HG03342 (cell line): ENCODE results near the gene ASPA.
"Not testable (repeated sequence)": the region's sequence is repeated elsewhere in the genome, so short reads cannot be mapped to it uniquely, and the experiment has no call there.

Source experiments
- ATAC-seq: cut with Tn5 transposase; IDR thresholded peaks from one replicate; pipeline ENCODE4 v1.9.1; 2021; ENCODE audit warnings: mild to moderate bottlenecking, moderate library complexity; ENCODE audit not compliant: unreplicated experiment

The ASPA gene

DNA sequence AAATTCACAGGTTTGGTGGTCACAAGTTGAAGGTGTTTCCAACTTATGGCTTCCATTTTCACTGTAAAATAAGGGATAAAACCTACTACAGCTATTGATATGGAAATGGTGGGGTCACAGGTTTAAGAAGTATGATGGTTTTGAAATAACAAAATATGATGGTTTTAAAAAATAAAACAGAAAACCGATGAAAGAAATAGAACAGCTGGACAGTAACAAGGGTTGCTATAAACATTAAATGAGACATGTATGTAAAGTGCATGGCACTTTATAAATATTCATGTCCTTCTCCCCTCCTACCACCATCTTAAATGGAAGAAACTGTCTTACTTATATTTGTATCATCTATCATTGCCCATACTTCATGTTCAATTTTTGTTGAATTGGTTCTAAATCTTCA, 31.3 kb downstream of the ASPA start:
- no peak for ATAC-seq

DNA sequence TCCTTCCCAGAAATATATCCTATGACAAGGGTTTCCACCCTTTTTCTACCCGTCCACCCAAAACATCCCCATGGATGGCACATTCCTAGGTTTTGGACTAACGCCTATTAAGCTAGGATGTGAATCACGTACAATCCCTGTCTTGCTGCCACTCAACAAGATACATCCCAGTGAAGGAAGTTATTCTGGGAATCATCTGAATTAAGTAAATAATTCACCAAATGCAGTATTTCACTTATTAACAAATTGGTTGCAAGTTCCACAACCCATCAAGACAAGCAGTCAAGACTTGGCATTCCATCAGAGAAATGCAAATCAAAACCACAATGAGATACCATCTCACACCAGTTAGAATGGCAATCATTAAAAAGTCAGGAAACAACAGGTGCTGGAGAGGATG, 32.1 kb downstream of the ASPA start:
- no peak for ATAC-seq

- no peak for ATAC-seq
These were observed 34.3 kb downstream of the ASPA start for GRCh38 chr17:3510090-3510489.

GRCh38 chr17:3511852-3512504, 36.2 kb downstream of the ASPA start:
- no peak for ATAC-seq

GRCh38 chr17:3512505-3513171, 36.8 kb downstream of the ASPA start:
- ATAC-seq, result no peak

- no peak for ATAC-seq
These were observed 37.7 kb downstream of the ASPA start for GRCh38 chr17:3513305-3514035.

DNA sequence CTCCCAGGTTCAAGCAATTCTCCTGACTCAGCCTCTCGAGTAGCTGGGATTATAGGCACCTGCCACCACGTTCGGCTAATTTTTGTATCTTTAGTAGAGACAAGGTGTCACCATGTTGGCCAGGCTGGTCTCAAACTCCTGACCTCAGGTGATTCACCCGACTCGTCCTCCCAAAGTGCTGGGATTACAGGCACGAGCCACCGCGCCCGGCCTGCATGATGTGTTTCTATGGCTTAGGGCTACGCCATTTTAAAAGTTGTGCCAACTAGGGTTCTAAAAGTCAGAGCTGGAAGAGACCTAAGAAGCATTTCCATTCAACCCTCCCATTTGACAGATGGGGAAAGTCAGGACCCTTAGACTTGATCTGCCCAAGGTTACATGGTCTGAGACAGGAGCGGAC, 38.4 kb downstream of the ASPA start:
- not testable (repeated sequence) for ATAC-seq

GRCh38 chr17:3514873-3515272, 39.1 kb downstream of the ASPA start:
- no peak for ATAC-seq

GRCh38 chr17:3519472-3519871, 43.7 kb downstream of the ASPA start:
- not testable (repeated sequence) for ATAC-seq

- ATAC-seq, result no peak
These were observed 48.2 kb downstream of the ASPA start for GRCh38 chr17:3524024-3524423.

- ATAC-seq, result no peak
These were observed 50.7 kb downstream of the ASPA start for GRCh38 chr17:3526491-3526890.

DNA sequence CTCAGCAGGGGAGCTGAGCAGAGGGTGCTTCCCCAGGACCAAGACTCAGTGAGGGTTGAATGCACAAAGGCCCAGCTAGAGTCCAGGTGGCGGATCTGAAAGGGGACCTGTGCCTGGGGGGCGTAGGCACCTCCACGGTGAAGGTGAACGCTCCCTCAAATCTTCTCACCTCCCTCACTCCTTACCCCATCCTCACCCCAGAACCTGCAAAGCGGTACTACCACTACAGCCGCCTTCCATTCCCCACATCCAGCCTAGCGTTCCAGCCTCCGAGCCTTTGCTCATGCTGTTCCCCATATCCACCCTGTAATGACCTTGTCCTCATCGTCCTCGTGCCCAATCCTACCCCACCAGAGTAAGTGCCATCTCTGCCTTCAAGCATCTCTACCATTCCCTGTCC, 51.2 kb downstream of the ASPA start:
- ATAC-seq, result no peak

DNA sequence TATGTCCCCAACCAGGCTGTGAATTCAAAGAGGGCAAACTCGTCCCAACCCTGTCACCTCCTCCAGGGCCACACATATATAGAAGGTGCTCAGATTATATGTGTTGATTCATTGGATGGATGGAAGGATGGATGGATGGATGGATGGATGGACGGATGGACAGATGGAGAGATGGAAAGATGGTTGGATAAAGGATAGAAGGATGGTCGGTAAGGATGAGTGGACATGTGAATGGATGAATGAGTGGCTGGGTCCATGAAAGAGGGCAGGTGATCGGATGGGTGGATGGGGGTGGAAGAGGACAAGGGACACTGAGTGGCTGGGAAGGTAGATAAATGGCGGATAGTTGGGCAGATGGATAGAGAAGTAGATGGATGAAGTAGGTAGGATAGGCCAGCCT, 51.7 kb downstream of the ASPA start:
- ATAC-seq, result no peak

GRCh38 chr17:3527896-3528295, 52.1 kb downstream of the ASPA start:
- ATAC-seq, result no peak

GRCh38 chr17:3528403-3528851, 52.6 kb downstream of the ASPA start:
- ATAC-seq, result no peak

DNA sequence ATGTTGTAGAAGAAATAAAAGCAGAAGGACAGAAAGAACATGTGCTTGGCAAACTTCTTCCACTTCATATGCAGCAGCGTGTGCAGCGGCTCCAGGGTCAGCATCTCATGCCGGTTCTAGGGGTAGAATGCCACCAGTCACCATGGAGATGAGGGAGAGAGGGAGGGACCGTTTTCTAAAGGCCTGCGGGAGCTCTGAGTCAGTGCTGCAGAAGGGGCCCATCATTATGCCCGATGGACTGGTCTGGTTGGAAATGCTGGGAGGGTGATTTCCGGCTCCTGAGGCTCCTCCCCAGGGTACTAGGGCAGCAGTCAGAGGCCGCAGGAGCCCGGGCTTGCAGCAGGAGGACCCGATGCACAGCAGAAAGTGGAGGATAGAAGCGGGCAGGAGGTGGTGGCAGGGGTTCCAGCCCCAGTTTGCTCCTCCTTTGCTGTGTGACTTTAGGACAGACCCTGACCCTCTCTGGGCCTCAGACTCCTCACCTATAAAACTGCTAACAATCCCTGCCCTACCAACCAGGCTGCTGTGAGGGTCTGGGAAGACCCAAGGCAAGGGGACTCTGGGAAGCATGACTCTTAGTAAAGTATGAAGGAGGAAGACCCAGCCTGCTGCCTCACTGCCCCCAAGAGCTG, 53.2 kb downstream of the ASPA start:
- ATAC-seq, result no peak

GRCh38 chr17:3529817-3530741, 54.3 kb downstream of the ASPA start:
- ATAC-seq, result no peak

DNA sequence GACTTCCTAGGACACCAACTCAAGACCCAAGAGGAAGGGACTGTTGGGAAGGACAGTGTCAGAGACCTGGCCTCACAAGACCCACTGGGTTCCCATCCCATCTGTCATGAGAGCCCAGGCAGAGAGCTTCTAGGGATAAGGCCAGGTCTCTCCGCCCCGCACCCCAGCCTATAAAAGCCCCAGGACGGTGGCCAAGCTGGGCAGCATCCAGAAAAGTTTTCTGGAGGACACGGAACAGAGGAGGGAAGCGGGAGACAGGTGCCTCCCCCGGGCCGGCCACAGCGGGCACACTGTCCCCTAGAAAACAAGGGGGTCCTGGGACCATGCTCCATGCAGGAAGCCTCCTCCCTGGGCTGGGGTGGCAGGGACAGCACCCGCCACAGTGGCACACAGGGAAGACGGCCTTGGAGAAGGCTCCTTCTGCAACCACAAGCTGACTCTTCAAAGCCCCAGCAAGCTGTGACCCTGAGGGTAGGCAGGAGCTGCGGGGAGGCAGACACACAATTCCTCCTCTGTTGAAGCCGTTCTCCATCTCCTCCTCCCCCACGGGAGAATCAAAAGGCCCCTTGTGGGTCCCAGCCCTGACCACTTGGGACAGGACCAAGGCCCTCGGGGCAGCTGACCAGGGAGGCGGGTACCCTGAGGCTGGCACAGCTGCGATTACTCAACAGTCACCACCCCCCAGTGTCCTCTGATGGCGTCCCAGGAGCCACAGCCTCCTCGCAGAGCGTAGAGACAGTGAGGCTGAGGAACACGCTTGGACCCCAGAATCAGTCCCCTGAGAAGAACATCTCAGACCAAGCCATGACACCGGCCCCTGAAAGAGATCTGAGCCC, 55.7 kb downstream of the ASPA start:
- no peak for ATAC-seq

DNA sequence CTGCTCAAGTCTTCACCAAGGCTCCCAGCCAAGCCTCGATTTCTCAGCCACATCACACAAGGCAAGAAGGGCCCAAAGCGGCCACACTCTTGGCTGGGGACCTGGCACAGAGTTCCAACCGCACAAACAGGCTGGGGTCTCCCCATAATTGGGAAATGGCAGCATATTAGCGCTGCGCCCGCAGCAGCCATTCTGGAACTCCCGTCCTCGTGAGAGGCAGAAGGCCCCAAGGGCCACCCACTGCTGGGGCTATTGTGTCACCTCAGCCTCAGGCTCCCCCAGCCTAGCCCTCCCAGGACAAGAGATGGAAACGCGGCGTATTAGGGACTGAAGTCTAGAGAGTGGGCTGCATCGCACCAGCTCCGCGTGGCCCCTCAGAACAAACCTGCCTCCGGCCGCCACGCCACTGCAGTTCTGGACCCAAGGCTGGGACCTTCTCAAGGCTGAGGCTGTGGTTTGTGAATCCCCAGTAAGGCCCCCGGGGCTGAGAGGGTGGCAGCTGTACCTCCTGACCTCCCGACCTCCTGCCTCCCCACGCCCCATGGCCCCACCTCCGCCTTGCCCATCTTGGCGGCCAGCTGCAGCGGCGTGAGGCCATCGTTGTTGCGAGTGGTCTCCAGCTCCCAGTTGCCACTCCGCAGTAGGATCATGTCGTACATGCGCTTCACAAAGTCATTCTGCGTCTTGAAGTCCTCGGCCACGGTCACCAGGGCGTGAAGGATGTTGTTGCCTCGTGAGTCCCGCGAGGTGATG, 56.5 kb downstream of the ASPA start:
- ATAC-seq, result no peak
